HEK293 (cell line): Measurements from ENCODE around the gene TIGD1.
A peak's percentile ranks its signal among the peaks of the same experiment; 100 is the strongest.

ENCODE experiments used
- CTCF ChIA-PET: fragments of 350-600 bp; formaldehyde crosslinking; extraction: SDS; loops from one replicate; lab custom pipeline; 2021; ENCODE audit warnings: antibody characterized with exemption; lab: Yijun Ruan, JAX
- POLR2A ChIA-PET: fragments of 300-600 bp; formaldehyde crosslinking; extraction: SDS; loops from one replicate; lab custom pipeline; 2020; ENCODE audit warnings: antibody characterized with exemption, inconsistent platforms; lab: Yijun Ruan, JAX
- H3K27ac ChIP-seq: fragments of 200-500 bp; sonication (Bioruptor generic); 2 replicates; pipeline ENCODE4 v1.5.1; 2014; ENCODE audit warnings: low read depth, low read length, control low read depth, inconsistent platforms; ENCODE audit errors: extremely low read depth
- H3K36me3 ChIP-seq, 2 experiments: fragments of 200-500 bp in 1 of 2; sonication (Bioruptor generic) in 1 of 2; 1 replicate in 1 of 2; 2 replicates in 1 of 2; pipeline ENCODE4 v1.5.1; 2014 to 2017; ENCODE audit warnings: inconsistent platforms in 2 of 2, low read length in 2 of 2; ENCODE audit not compliant: control insufficient read depth in 2 of 2, insufficient read depth in 1 of 2
- H3K4me1 ChIP-seq: fragments of 200-500 bp; sonication (Bioruptor generic); 2 replicates; pipeline ENCODE4 v1.5.1; 2014; ENCODE audit warnings: mild to moderate bottlenecking, low read length, inconsistent platforms; ENCODE audit not compliant: control insufficient read depth, insufficient read depth
- H3K4me3 ChIP-seq: 2 replicates; pipeline ENCODE4 v1.5.1; 2011; ENCODE audit warnings: low read depth, mild to moderate bottlenecking, control low read depth, low read length, moderate library complexity
- H3K9me3 ChIP-seq: fragments of 200-500 bp; sonication (Bioruptor generic); 2 replicates; pipeline ENCODE4 v1.5.1; 2014; ENCODE audit warnings: low read depth, low read length, inconsistent platforms; ENCODE audit not compliant: control insufficient read depth, insufficient read depth
- FEZF1 ChIP-seq: fragments of 450-650 bp; formaldehyde crosslinking; IDR thresholded peaks from 2 replicates; pipeline ENCODE4 v1.5.1; 2016; ENCODE audit warnings: missing biosample characterization, missing genetic modification characterization
- HOXD13 ChIP-seq: sonication (generic); formaldehyde crosslinking; IDR thresholded peaks from 2 replicates; pipeline ENCODE4 v1.8.0; 2022; ENCODE audit warnings: missing genetic modification reagents, borderline replicate concordance
- INSM2 ChIP-seq: fragments of 450-650 bp; formaldehyde crosslinking; IDR thresholded peaks from 2 replicates; pipeline ENCODE4 v1.5.1; 2016; ENCODE audit warnings: missing biosample characterization, missing genetic modification characterization
- KLF1 ChIP-seq: fragments of 450-650 bp; formaldehyde crosslinking; IDR thresholded peaks from 2 replicates; pipeline ENCODE4 v1.5.1; 2016; ENCODE audit warnings: missing biosample characterization, missing genetic modification characterization
- KLF16 ChIP-seq: fragments of 450-650 bp; formaldehyde crosslinking; IDR thresholded peaks from 2 replicates; pipeline ENCODE4 v1.5.1; 2017; ENCODE audit warnings: missing biosample characterization, missing genetic modification characterization
- REST ChIP-seq: fragments of 450-650 bp; formaldehyde crosslinking; IDR thresholded peaks from 2 replicates; pipeline ENCODE4 v1.5.1; 2016; ENCODE audit warnings: missing biosample characterization, missing genetic modification characterization
- WT1 ChIP-seq: fragments of 450-650 bp; formaldehyde crosslinking; IDR thresholded peaks from 2 replicates; pipeline ENCODE4 v1.5.1; 2016; ENCODE audit warnings: missing biosample characterization, missing genetic modification characterization
- ZBTB17 ChIP-seq: fragments of 450-650 bp; formaldehyde crosslinking; IDR thresholded peaks from 2 replicates; pipeline ENCODE4 v1.5.1; 2016; ENCODE audit warnings: missing biosample characterization, missing genetic modification characterization
- ZBTB26 ChIP-seq: fragments of 450-650 bp; formaldehyde crosslinking; optimal IDR thresholded peaks from 2 replicates; pipeline ENCODE3; 2016; ENCODE audit warnings: missing biosample characterization, mild to moderate bottlenecking, missing genetic modification characterization
- ZNF10 ChIP-seq: fragments of 450-650 bp; formaldehyde crosslinking; IDR thresholded peaks from 2 replicates; pipeline ENCODE4 v1.5.1; 2017; ENCODE audit warnings: missing biosample characterization, missing genetic modification characterization
- ZNF146 ChIP-seq: fragments of 450-650 bp; formaldehyde crosslinking; IDR thresholded peaks from 2 replicates; pipeline ENCODE4 v1.5.1; 2016; ENCODE audit warnings: missing biosample characterization, missing genetic modification characterization
- ZNF2 ChIP-seq: fragments of 450-650 bp; formaldehyde crosslinking; IDR thresholded peaks from 2 replicates; pipeline ENCODE4 v1.5.1; 2016; ENCODE audit warnings: missing biosample characterization, missing genetic modification characterization
- ZNF398 ChIP-seq: fragments of 450-650 bp; formaldehyde crosslinking; IDR thresholded peaks from 2 replicates; pipeline ENCODE4 v1.5.1; 2017; ENCODE audit warnings: missing biosample characterization, missing genetic modification characterization
- ZNF513 ChIP-seq: fragments of 450-650 bp; IDR thresholded peaks from 2 replicates; pipeline ENCODE4 v1.5.1; 2018; ENCODE audit warnings: missing biosample characterization, missing genetic modification characterization
- ZNF560 ChIP-seq: fragments of 450-650 bp; formaldehyde crosslinking; IDR thresholded peaks from 2 replicates; pipeline ENCODE4 v1.5.1; 2017; ENCODE audit warnings: missing biosample characterization, missing genetic modification characterization, borderline replicate concordance
- ZNF660 ChIP-seq: fragments of 450-650 bp; IDR thresholded peaks from 2 replicates; pipeline ENCODE4 v1.5.1; 2018; ENCODE audit warnings: missing biosample characterization, mild to moderate bottlenecking, missing genetic modification characterization
- ZNF776 ChIP-seq: fragments of 450-650 bp; formaldehyde crosslinking; IDR thresholded peaks from 2 replicates; pipeline ENCODE4 v1.5.0; 2017; ENCODE audit warnings: missing biosample characterization, missing genetic modification characterization, borderline replicate concordance
- ZSCAN5A ChIP-seq: fragments of 450-650 bp; formaldehyde crosslinking; IDR thresholded peaks from 2 replicates; pipeline ENCODE4 v1.5.1; 2016; ENCODE audit warnings: missing biosample characterization, missing genetic modification characterization
- TF ChIP-seq, protein P1 (sequence below): fragments of 450-650 bp; formaldehyde crosslinking; IDR thresholded peaks from 2 replicates; pipeline ENCODE4 v1.5.1; 2016; ENCODE audit warnings: missing biosample characterization, missing genetic modification characterization
- TF ChIP-seq, protein P2 (sequence below): fragments of 450-650 bp; formaldehyde crosslinking; IDR thresholded peaks from 2 replicates; pipeline ENCODE4 v1.5.1; 2016; ENCODE audit warnings: missing biosample characterization, missing genetic modification characterization

The TIGD1 gene

DNA sequence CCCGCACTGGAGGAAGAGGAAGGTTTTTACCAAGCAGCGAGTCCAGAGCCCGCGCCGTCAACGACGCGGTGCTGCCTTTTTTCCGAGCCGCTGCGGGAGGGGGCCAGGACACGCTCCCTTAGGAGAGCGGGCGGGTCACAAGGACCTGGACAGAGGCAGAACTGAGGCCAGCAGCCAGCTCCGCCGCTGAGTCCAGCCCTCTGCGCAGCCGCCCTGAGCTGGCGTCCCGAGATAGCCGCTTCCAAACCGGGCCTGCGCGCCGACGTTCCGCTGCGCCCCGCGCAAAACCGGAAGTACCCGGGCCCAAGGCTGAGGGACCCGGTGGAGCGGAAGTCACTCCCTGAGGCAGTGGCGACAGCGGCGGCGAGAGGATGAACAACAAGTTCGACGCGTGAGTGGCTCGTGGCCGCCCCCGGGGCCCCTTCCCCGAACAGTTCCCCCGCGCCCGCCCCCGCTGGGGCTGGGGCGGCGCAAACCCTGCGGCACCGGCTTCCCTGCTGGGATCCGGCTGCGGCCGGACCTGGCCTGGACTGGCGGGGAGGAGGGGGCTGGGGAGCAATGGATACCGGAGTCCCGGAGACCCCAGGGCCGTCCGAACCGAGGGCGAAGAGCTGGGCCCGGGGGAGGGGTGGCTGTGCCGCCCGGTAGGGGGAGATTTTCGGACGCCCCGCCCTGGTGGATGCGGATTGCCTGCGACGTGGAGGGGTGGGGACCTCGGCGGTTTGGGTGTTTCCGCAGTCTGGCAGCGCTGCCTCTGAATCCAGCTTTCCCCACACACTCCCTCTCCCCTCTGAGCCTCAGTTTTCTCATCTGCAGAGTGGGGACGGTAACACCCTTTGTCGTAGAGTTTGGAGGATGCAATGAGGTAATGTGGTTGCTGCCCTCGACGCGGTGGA is at the start of gene TIGD1, which contains the start of gene EIF4E2:
Gene TIGD1, minus strand, starts transcription at position 204 of the 896 bp plus-strand sequence. CDS start 675 bp downstream, outside the sequence.
Gene EIF4E2, plus strand, starts transcription at position 336 of the 896 bp plus-strand sequence. Its CDS starts 36 bp downstream, at position 372.
- peaks cover 17 to 47% of the 10 kb centered on the region in 2 experiments; a peak in 2 of 3 replicates for H3K36me3 ChIP-seq
- no peaks in the 10 kb centered on the region for H3K9me3 ChIP-seq
- H3K4me3 ChIP-seq: peak within 1 kb of the TSS; percentile 94
- H3K4me1 ChIP-seq: no peaks in the 10 kb centered on the region
- CTCF ChIA-PET: interaction anchor here (0.6 kb wide), 1 partner anchor 198 kb away, joined by 3 read pairs; no protein-coding TSS in a partner anchor
- POLR2A ChIA-PET: interaction anchor here (0.5 to 1.4 kb wide), 11 partner anchors 12 to 83 kb away, joined by 3 to 9 read pairs (median 4); partner anchors contain the start of gene EFHD1
- H3K27ac ChIP-seq: peak within 1 kb of the TSS; percentile 82
- peak; percentile 73 for TF ChIP-seq ZNF513
- TF ChIP-seq ZNF146 (tag by site-specific recombination): 0 out of 2 replicates have a peak, but pooled peaks have one; percentile 3
- peak; percentile 88 for TF ChIP-seq REST (tag by site-specific recombination)
- TF ChIP-seq KLF1 (tag by site-specific recombination): peak; percentile 77
- TF ChIP-seq, protein P1, sequence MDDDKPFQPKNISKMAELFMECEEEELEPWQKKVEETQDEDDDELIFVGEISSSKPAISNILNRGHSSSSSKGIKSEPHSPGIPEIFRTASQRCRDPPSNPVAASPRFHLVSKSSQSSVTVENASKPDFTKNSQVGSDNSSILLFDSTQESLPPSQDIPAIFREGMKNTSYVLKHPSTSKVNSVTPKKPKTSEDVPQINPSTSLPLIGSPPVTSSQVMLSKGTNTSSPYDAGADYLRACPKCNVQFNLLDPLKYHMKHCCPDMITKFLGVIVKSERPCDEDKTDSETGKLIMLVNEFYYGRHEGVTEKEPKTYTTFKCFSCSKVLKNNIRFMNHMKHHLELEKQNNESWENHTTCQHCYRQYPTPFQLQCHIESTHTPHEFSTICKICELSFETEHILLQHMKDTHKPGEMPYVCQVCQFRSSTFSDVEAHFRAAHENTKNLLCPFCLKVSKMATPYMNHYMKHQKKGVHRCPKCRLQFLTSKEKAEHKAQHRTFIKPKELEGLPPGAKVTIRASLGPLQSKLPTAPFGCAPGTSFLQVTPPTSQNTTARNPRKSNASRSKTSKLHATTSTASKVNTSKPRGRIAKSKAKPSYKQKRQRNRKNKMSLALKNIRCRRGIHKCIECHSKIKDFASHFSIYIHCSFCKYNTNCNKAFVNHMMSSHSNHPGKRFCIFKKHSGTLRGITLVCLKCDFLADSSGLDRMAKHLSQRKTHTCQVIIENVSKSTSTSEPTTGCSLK: no peak
- peak; percentile 66 for TF ChIP-seq WT1
- peak; percentile 61 for TF ChIP-seq ZBTB17 (tag by site-specific recombination)
- peak; percentile 96 for TF ChIP-seq FEZF1 (tag by site-specific recombination)
- no peak for TF ChIP-seq ZNF560
- TF ChIP-seq, protein P2, sequence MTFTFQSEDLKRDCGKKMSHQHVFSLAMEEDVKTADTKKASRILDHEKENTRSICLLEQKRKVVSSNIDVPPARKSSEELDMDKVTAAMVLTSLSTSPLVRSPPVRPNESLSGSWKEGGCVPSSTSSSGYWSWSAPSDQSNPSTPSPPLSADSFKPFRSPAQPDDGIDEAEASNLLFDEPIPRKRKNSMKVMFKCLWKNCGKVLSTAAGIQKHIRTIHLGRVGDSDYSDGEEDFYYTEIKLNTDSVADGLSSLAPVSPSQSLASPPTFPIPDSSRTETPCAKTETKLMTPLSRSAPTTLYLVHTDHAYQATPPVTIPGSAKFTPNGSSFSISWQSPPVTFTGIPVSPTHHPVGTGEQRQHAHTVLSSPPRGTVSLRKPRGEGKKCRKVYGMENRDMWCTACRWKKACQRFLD (tag by site-specific recombination): peak; percentile 97
- 0 out of 2 replicates have a peak, but pooled peaks have one; percentile 33 for TF ChIP-seq INSM2 (tag by site-specific recombination)
- TF ChIP-seq ZNF776 (tag by site-specific recombination): no peak
- TF ChIP-seq ZSCAN5A: peak; percentile 100
- peak; percentile 72; the same call in 1 of the 2 replicates for TF ChIP-seq KLF16 (tag by site-specific recombination)
- TF ChIP-seq HOXD13 (CRISPR knock-in tag): no peak
- TF ChIP-seq ZNF660 (tag by site-specific recombination): 0 out of 2 replicates have a peak, but pooled peaks have one; percentile 84
- peak; percentile 73 for TF ChIP-seq ZNF2 (tag by site-specific recombination)
- TF ChIP-seq ZNF398 (tag by site-specific recombination): peak; percentile 94
- 0 out of 2 replicates have a peak, but pooled peaks have one; percentile 23 for TF ChIP-seq ZNF10 (tag by site-specific recombination)
- TF ChIP-seq ZBTB26 (tag by site-specific recombination): peak; percentile 82
